Bronchial epithelial cell (primary cell): ENCODE results near the gene SORCS2. TPM values are rescaled to one million over a fixed set of nuclear protein-coding genes. Genes with fewer than 3 reads are reported as not detected.

ENCODE experiments used
- DNase-seq: peaks from one replicate; pipeline ENCODE4 v3.0.0-alpha.2; 2010; ENCODE audit warnings: low read depth
- FAIRE-seq: peaks from 2 replicates; lab custom pipeline; 2011; peaks lifted over from hg19 to GRCh38; lab: Jason Lieb, UNC
- H3K27me3 ChIP-seq: 2 replicates; pipeline ENCODE4 v1.5.1; 2011; ENCODE audit warnings: low read length; ENCODE audit not compliant: control insufficient read depth, insufficient read depth
- H3K36me3 ChIP-seq: 2 replicates; pipeline ENCODE4 v1.5.1; 2011; ENCODE audit warnings: low read length; ENCODE audit not compliant: control insufficient read depth, insufficient read depth
- H3K4me3 ChIP-seq: 2 replicates; pipeline ENCODE4 v1.5.1; 2011; ENCODE audit warnings: mild to moderate bottlenecking, low read depth, low read length, control low read depth
- total RNA-seq: library from RNA; depleted of rRNA; stranded (reverse); fragments of >200 nt; gene quantifications from 2 replicates; pipeline ENCODE4 v1.2.1, GENCODE V29; 2014
- TF ChIP-seq, protein P1 (sequence below): IDR thresholded peaks from 2 replicates; pipeline ENCODE4 v1.5.1; 2011; ENCODE audit warnings: mild to moderate bottlenecking, moderate library complexity, low read length, control low read depth, inconsistent platforms; ENCODE audit not compliant: insufficient read depth, severe bottlenecking

The SORCS2 gene
- total RNA-seq, 1 donor from 2014 or later: under 0.01 TPM

DNA sequence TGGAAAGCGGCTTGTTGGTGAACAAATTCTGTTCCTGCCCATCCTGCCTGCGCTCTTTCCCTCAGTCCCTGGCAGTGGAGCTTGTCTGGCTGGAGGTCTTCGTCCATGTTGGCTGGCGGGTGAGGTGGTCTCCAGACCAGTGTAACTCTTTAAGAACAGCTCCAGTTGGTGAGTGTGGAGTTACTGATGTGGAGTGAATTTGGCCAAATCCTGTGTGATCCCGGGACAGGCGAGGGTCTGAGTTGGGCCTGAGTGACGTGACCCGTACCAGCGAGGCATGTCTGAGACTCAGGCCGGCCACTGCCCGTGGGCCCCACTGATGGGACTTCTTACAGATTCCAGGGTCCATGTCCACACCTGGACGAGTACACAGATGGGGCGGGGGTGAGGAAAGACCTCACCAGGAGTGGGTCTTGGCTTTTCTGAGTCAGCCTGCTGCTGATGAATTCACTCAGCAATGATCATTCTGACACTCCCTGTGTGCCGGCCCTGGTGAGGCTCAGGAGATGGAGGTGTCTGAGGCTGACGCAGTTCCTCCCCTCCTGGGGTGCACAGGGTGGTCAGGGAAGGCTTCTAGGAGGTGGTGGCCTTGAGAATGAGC is 196.9 kb downstream of the SORCS2 start:
- TF ChIP-seq, protein P1, sequence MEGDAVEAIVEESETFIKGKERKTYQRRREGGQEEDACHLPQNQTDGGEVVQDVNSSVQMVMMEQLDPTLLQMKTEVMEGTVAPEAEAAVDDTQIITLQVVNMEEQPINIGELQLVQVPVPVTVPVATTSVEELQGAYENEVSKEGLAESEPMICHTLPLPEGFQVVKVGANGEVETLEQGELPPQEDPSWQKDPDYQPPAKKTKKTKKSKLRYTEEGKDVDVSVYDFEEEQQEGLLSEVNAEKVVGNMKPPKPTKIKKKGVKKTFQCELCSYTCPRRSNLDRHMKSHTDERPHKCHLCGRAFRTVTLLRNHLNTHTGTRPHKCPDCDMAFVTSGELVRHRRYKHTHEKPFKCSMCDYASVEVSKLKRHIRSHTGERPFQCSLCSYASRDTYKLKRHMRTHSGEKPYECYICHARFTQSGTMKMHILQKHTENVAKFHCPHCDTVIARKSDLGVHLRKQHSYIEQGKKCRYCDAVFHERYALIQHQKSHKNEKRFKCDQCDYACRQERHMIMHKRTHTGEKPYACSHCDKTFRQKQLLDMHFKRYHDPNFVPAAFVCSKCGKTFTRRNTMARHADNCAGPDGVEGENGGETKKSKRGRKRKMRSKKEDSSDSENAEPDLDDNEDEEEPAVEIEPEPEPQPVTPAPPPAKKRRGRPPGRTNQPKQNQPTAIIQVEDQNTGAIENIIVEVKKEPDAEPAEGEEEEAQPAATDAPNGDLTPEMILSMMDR: no peak
- DNase-seq (no peak), FAIRE-seq (no peak)
- H3K36me3 ChIP-seq: no peaks in the 10 kb centered on the region
- H3K4me3 ChIP-seq: no peak overlapping the region
- H3K27me3 ChIP-seq: no peaks in the 10 kb centered on the region

GRCh38 chr4:7389719-7390118 is 197.4 kb downstream of the SORCS2 start:
- TF ChIP-seq, protein P1: no peak
- no peaks in the 10 kb centered on the region for H3K36me3 ChIP-seq
- no peaks in the 10 kb centered on the region for H3K27me3 ChIP-seq
- no peak overlapping the region for H3K4me3 ChIP-seq
- DNase-seq: no peak
- no peak for FAIRE-seq

DNA sequence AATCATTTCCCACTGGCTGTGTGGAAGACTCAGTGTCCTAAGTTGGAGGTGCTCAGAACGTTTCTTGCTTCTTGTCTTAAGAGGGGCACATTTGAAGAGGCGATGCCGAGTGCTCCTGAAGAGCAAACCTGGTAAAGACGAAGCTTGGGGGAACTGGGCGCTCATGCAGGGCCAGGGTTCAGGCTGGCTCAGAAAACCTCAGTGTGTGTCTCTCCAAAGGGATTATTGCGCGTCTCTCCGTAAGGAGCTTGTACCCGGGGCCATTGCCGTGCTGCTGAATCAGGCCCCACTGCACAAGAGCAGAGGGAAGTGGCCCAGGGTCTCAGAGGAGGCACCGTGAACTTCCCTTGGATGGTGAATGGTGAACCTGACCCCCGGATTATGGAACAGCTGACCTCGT is 198.0 kb downstream of the SORCS2 start:
- TF ChIP-seq, protein P1: no peak
- Histone ChIP-seq H3K36me3 (no peaks in the 10 kb centered on the region), H3K4me3 (no peak overlapping the region), H3K27me3 (no peaks in the 10 kb centered on the region)
- no peak for FAIRE-seq
- no peak for DNase-seq

GRCh38 chr4:7390906-7391636 is 198.7 kb downstream of the SORCS2 start:
- TF ChIP-seq, protein P1: no peak
- H3K36me3 ChIP-seq: no peaks in the 10 kb centered on the region
- H3K4me3 ChIP-seq: no peak overlapping the region
- no peaks in the 10 kb centered on the region for H3K27me3 ChIP-seq
- DNase-seq: no peak
- no peak for FAIRE-seq

DNA sequence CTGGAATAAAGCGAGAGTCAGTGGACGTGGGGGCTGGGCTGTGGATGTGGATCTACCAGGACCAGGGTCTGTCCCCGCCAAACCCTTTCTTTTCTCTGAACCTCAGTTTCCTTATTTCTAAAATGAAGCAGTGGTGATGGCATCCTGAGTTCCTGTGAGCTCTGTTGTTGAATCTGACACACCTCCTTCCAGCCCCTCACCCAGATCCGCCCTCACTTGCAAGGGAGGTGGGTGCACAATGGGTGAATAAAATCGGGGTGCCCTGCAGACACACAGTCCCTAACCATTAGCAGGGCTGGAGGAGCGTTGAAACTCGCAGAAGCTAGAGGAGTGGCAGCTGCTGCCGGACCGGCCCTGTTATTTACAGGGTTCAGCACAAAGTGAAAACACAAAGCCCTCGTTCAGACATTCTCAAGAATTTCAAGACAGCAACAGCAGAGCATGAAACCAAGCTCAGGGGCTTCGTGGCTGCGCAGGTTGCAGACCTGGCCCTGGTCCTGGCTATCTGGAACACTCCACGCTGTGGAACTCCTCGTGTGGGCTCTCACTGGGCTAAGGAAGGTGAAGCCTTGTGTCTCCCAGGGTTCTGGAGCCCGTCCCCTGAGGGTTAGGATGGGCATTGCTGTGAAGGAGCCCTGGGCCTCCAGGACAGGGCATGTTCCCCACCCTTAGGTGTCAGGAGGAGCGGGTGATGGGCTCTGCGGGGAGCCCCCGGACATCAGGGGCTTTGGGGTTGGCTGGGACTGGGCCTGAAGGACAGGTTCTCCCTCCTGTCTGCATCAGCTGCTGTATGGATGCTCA is 199.5 kb downstream of the SORCS2 start:
- Histone ChIP-seq H3K36me3 (no peaks in the 10 kb centered on the region), H3K4me3 (no peak overlapping the region), H3K27me3 (no peaks in the 10 kb centered on the region)
- TF ChIP-seq, protein P1: no peak
- DNase-seq (no peak), FAIRE-seq (no peak)
